ENCODE measurements around the gene DCC. TPM values are rescaled to one million over a fixed set of nuclear protein-coding genes. Genes with fewer than 3 reads are reported as not detected.

Gene DCC
- polyA plus RNA-seq, 1 experiment: 0.67 TPM

- CTCF ChIA-PET: no interaction called here
Measured at GRCh38 chr18:52376104-52376503, 36.1 kb downstream of the DCC start.

DNA sequence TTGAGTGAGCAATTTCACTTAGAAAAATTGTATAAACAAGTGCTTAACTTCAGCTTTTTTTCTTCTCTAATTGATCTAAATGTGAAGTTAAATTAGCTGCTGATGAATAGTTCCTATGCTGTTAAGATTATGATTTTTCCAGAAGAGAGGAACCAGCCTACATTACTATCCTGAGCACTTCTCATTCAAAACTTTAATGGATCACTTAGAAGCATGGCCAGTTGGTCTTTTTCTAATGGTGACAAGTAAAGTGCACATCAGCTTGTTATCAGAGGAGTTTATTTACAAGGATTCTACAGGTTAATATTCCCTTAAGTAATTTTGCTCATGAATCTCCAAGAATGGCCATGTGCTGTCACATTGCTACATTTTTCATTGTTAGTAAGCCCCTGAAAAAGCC is 37.1 kb downstream of the DCC start:
- TF ChIP-seq, protein P1, sequence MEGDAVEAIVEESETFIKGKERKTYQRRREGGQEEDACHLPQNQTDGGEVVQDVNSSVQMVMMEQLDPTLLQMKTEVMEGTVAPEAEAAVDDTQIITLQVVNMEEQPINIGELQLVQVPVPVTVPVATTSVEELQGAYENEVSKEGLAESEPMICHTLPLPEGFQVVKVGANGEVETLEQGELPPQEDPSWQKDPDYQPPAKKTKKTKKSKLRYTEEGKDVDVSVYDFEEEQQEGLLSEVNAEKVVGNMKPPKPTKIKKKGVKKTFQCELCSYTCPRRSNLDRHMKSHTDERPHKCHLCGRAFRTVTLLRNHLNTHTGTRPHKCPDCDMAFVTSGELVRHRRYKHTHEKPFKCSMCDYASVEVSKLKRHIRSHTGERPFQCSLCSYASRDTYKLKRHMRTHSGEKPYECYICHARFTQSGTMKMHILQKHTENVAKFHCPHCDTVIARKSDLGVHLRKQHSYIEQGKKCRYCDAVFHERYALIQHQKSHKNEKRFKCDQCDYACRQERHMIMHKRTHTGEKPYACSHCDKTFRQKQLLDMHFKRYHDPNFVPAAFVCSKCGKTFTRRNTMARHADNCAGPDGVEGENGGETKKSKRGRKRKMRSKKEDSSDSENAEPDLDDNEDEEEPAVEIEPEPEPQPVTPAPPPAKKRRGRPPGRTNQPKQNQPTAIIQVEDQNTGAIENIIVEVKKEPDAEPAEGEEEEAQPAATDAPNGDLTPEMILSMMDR (IDR thresholded peaks at IDR 0.05; ENCODE audit: low read depth, low read length): no peak

More at GRCh38 chr18:52376104-52376503, 36.1 kb downstream of the DCC start:
- no peak for DNase-seq (ENCODE audit: low read depth, low spot score)
- no peak overlapping the region for H3K4me3 ChIP-seq (ENCODE audit: low read depth, low read length)
- POLR2A ChIA-PET: no interaction called here
- no peak overlapping the region for H3K27ac ChIP-seq (ENCODE audit: low read depth, low read length)
- no peaks in the 10 kb centered on the region for H3K27me3 ChIP-seq (ENCODE audit: control insufficient read depth, insufficient read depth, low read length)
- H3K9me3 ChIP-seq (ENCODE audit: control insufficient read depth, insufficient read depth, low read length): no peaks in the 10 kb centered on the region
- TF ChIP-seq, protein P1 (IDR thresholded peaks at IDR 0.05; ENCODE audit: low read depth, low read length): no peak

DNA sequence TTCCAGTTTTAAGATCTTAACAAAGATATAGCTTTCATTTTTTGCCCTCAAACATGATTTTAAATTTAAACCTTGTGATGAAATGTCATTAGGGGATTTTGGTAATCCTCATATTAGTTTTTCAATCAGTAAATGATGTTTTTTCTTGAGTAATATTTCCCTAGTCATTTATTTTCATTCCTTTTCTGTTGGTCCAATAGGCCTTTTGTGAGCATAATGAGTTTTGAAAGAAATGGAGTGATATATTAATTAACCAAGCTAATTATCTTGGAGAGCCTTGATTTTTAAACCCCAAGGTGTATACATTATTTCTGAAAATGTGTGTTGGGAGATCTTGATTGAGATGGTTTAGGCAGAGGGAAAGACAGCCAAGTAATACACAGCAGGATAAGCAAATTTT is 46.3 kb downstream of the DCC start:
- Histone ChIP-seq H3K27ac (ENCODE audit: low read depth, low read length) (no peak overlapping the region), H3K4me3 (ENCODE audit: low read depth, low read length) (no peak overlapping the region), H3K27me3 (ENCODE audit: control insufficient read depth, insufficient read depth, low read length) (no peaks in the 10 kb centered on the region), H3K9me3 (ENCODE audit: control insufficient read depth, insufficient read depth, low read length) (no peaks in the 10 kb centered on the region)
- no peak for DNase-seq (ENCODE audit: low read depth, low spot score)
- CTCF ChIA-PET: no interaction called here
- POLR2A ChIA-PET: no interaction called here
- TF ChIP-seq, protein P1 (IDR thresholded peaks at IDR 0.05; ENCODE audit: low read depth, low read length): no peak

More for the DNA sequence above, 37.1 kb downstream of the DCC start:
- Histone ChIP-seq H3K4me3 (ENCODE audit: low read depth, low read length) (no peak overlapping the region), H3K9me3 (ENCODE audit: control insufficient read depth, insufficient read depth, low read length) (no peaks in the 10 kb centered on the region), H3K27me3 (ENCODE audit: control insufficient read depth, insufficient read depth, low read length) (no peaks in the 10 kb centered on the region), H3K27ac (ENCODE audit: low read depth, low read length) (no peak overlapping the region)
- ChIA-PET POLR2A (no interaction called here), CTCF (no interaction called here)
- DNase-seq (ENCODE audit: low read depth, low spot score): no peak

- CTCF ChIA-PET: no interaction called here
- no peak overlapping the region for H3K4me3 ChIP-seq (ENCODE audit: low read depth, low read length)
- no peaks in the 10 kb centered on the region for H3K27me3 ChIP-seq (ENCODE audit: control insufficient read depth, insufficient read depth, low read length)
- no peak overlapping the region for H3K27ac ChIP-seq (ENCODE audit: low read depth, low read length)
- POLR2A ChIA-PET: no interaction called here
- DNase-seq (ENCODE audit: low read depth, low spot score): no peak
- H3K9me3 ChIP-seq (ENCODE audit: control insufficient read depth, insufficient read depth, low read length): no peaks in the 10 kb centered on the region
- TF ChIP-seq, protein P1 (IDR thresholded peaks at IDR 0.05; ENCODE audit: low read depth, low read length): no peak
Measured at GRCh38 chr18:52387175-52387574, 47.2 kb downstream of the DCC start.

- Histone ChIP-seq H3K9me3 (ENCODE audit: control insufficient read depth, insufficient read depth, low read length) (no peaks in the 10 kb centered on the region), H3K27me3 (ENCODE audit: control insufficient read depth, insufficient read depth, low read length) (no peaks in the 10 kb centered on the region), H3K4me3 (ENCODE audit: low read depth, low read length) (no peak overlapping the region), H3K27ac (ENCODE audit: low read depth, low read length) (no peak overlapping the region)
- POLR2A ChIA-PET: no interaction called here
- DNase-seq (ENCODE audit: low read depth, low spot score): no peak
- CTCF ChIA-PET: no interaction called here
- TF ChIP-seq, protein P1 (IDR thresholded peaks at IDR 0.05; ENCODE audit: low read depth, low read length): no peak
Measured at GRCh38 chr18:52391810-52392559, 52.0 kb downstream of the DCC start.

All from AG04450 (cell line).